H9 (cell line): ENCODE data around the gene WDR36. TPM values are rescaled to one million over a fixed set of nuclear protein-coding genes. Genes with fewer than 3 reads are reported as not detected.

Source experiments
- DNase-seq: peaks from one replicate; pipeline ENCODE4 v3.0.0-alpha.2; 2017
- H2AFZ ChIP-seq: one replicate; pipeline ENCODE4 v1.6.1; 2013; ENCODE audit warnings: mild to moderate bottlenecking, low read length, control low read depth, moderate library complexity
- H2AK5ac ChIP-seq: 2 replicates; pipeline ENCODE4 v1.6.1; 2013; ENCODE audit warnings: low read length, control low read depth, mixed read lengths; ENCODE audit not compliant: insufficient read length
- H2BK120ac ChIP-seq: one replicate; pipeline ENCODE4 v1.6.1; 2013; ENCODE audit warnings: low read depth, mild to moderate bottlenecking, low read length, control low read depth, inconsistent platforms; ENCODE audit not compliant: poor library complexity, severe bottlenecking
- H2BK12ac ChIP-seq: 2 replicates; pipeline ENCODE4 v1.6.1; 2013; ENCODE audit warnings: low read length, control low read depth, mixed read lengths, low read depth; ENCODE audit not compliant: insufficient read length
- H2BK15ac ChIP-seq: 2 replicates; pipeline ENCODE4 v1.6.1; 2013; ENCODE audit warnings: low read depth, low read length, control low read depth
- H2BK20ac ChIP-seq: one replicate; pipeline ENCODE4 v1.6.1; 2013; ENCODE audit warnings: low read depth, mild to moderate bottlenecking, low read length, control low read depth, inconsistent platforms; ENCODE audit not compliant: poor library complexity, severe bottlenecking
- H2BK5ac ChIP-seq: 2 replicates; pipeline ENCODE4 v1.6.1; 2013; ENCODE audit warnings: low read length, control low read depth, mixed read lengths; ENCODE audit not compliant: insufficient read length
- H3K14ac ChIP-seq: 2 replicates; pipeline ENCODE4 v1.6.1; 2013; ENCODE audit warnings: low read length, control low read depth; ENCODE audit not compliant: insufficient read depth
- H3K18ac ChIP-seq: 2 replicates; pipeline ENCODE4 v1.6.1; 2013; ENCODE audit warnings: low read depth, mild to moderate bottlenecking, mixed read lengths, low read length, control low read depth; ENCODE audit not compliant: insufficient read length
- H3K23ac ChIP-seq: 2 replicates; pipeline ENCODE4 v1.6.1; 2013; ENCODE audit warnings: low read length, control low read depth, mixed read lengths, low read depth; ENCODE audit not compliant: insufficient read length
- H3K23me2 ChIP-seq: 2 replicates; pipeline ENCODE4 v1.6.1; 2013; ENCODE audit warnings: low read depth, mild to moderate bottlenecking, mixed read lengths, low read length, control low read depth; ENCODE audit not compliant: insufficient read length, poor library complexity, severe bottlenecking
- H3K27ac ChIP-seq: 2 replicates; pipeline ENCODE4 v1.5.1; 2013; ENCODE audit warnings: low read length, control low read depth, mixed read lengths, low read depth; ENCODE audit not compliant: insufficient read length
- H3K27me3 ChIP-seq: 2 replicates; pipeline ENCODE4 v1.6.1; 2013; ENCODE audit warnings: low read length, control low read depth, inconsistent platforms; ENCODE audit not compliant: insufficient read depth
- H3K4ac ChIP-seq: 2 replicates; pipeline ENCODE4 v1.6.1; 2013; ENCODE audit warnings: low read depth, mild to moderate bottlenecking, control low read depth, inconsistent platforms, low read length, moderate library complexity
- H3K4me1 ChIP-seq: 2 replicates; pipeline ENCODE4 v1.6.1; 2013; ENCODE audit warnings: low read length, control low read depth, inconsistent platforms; ENCODE audit not compliant: insufficient read depth
- H3K4me2 ChIP-seq: 2 replicates; pipeline ENCODE4 v1.6.1; 2013; ENCODE audit warnings: low read length, control low read depth, mixed read lengths; ENCODE audit not compliant: insufficient read length, insufficient read depth
- H3K56ac ChIP-seq: 2 replicates; pipeline ENCODE4 v1.6.1; 2013; ENCODE audit warnings: low read depth, mild to moderate bottlenecking, mixed read lengths, low read length, control low read depth; ENCODE audit not compliant: insufficient read length
- H3K79me1 ChIP-seq: 2 replicates; pipeline ENCODE4 v1.6.1; 2013; ENCODE audit warnings: low read depth, mild to moderate bottlenecking, moderate library complexity, low read length, control low read depth, inconsistent platforms; ENCODE audit not compliant: insufficient read depth, poor library complexity, severe bottlenecking
- H3K79me2 ChIP-seq: 2 replicates; pipeline ENCODE4 v1.6.1; 2013; ENCODE audit warnings: low read length, control low read depth, inconsistent platforms; ENCODE audit not compliant: insufficient read depth
- H3K9ac ChIP-seq: 2 replicates; pipeline ENCODE4 v1.6.1; 2013; ENCODE audit warnings: low read length, control low read depth, mixed read lengths; ENCODE audit not compliant: insufficient read length; ENCODE audit errors: extremely low read depth
- H3K9me3 ChIP-seq: one replicate; pipeline ENCODE4 v1.6.1; 2013; ENCODE audit warnings: low read depth, low read length, inconsistent platforms; ENCODE audit not compliant: control insufficient read depth
- H3T11ph ChIP-seq: one replicate; pipeline ENCODE4 v1.6.1; 2013; ENCODE audit warnings: mild to moderate bottlenecking, low read length, control low read depth, inconsistent platforms
- H4K20me1 ChIP-seq: one replicate; pipeline ENCODE4 v1.6.1; 2013; ENCODE audit not compliant: control insufficient read depth, insufficient read length, insufficient read depth
- H4K5ac ChIP-seq: 2 replicates; pipeline ENCODE4 v1.6.1; 2013; ENCODE audit warnings: low read depth, mild to moderate bottlenecking, mixed read lengths, low read length, control low read depth; ENCODE audit not compliant: insufficient read length
- H4K8ac ChIP-seq: replicated peaks from 2 replicates; pipeline ENCODE4 v1.6.1; 2013; ENCODE audit warnings: low read length, control low read depth, mixed read lengths, low read depth; ENCODE audit not compliant: insufficient read length
- H4K91ac ChIP-seq: 2 replicates; pipeline ENCODE4 v1.6.1; 2013; ENCODE audit warnings: low read depth, mild to moderate bottlenecking, moderate library complexity, mixed read lengths, low read length, control low read depth; ENCODE audit not compliant: insufficient read length
- H3K27ac Mint-ChIP-seq, 3 experiments: 2 replicates in 2 of 3; 3 replicates in 1 of 3; pipeline ENCODE4 v1.8.0; 2020 to 2021; ENCODE audit warnings: mixed read lengths in 3 of 3, mild to moderate bottlenecking in 1 of 3, moderate library complexity in 1 of 3
- H3K27me3 Mint-ChIP-seq: 2 replicates; pipeline ENCODE4 v1.8.0; 2021; ENCODE audit warnings: low read depth, mild to moderate bottlenecking, moderate library complexity, mixed read lengths
- H3K36me3 Mint-ChIP-seq, 3 experiments: 2 replicates in 2 of 3; 3 replicates in 1 of 3; pipeline ENCODE4 v1.8.0; 2020 to 2021; ENCODE audit warnings: low read depth in 3 of 3, mixed read lengths in 3 of 3; ENCODE audit not compliant: insufficient read depth in 1 of 3
- H3K4me1 Mint-ChIP-seq, 2 experiments: 2 replicates each; pipeline ENCODE4 v1.8.0; 2020; ENCODE audit warnings: mixed read lengths in 2 of 2
- H3K4me3 Mint-ChIP-seq, 2 experiments: 2 replicates in 1 of 2; 3 replicates in 1 of 2; pipeline ENCODE4 v1.8.0; 2020 to 2021; ENCODE audit warnings: mild to moderate bottlenecking in 2 of 2, mixed read lengths in 2 of 2, moderate library complexity in 1 of 2
- H3K9me3 Mint-ChIP-seq, 2 experiments: 2 replicates in 1 of 2; 3 replicates in 1 of 2; pipeline ENCODE4 v1.8.0; 2020; ENCODE audit warnings: mild to moderate bottlenecking in 2 of 2, mixed read lengths in 2 of 2, moderate library complexity in 1 of 2
- WGBS: extraction: QIAGEN DNeasy Blood & Tissue Kit; methylation state at CpG from one replicate; pipeline ENCODE4 v1.1.7; 2013; ENCODE audit warnings: missing lambda C conversion rate, low lambda C conversion rate, mixed read lengths; ENCODE audit not compliant: insufficient read length; ENCODE audit errors: extremely low coverage; 5-methylcytosine and 5-hydroxymethylcytosine counted together
- total RNA-seq: library from RNA; stranded (reverse); gene quantifications from 2 replicates; pipeline ENCODE4 v1.2.1, GENCODE V29; 2021
- TF ChIP-seq, protein P1 (sequence below): fragments of 200-600 bp; sonication (generic); conservative IDR thresholded peaks from 3 replicates; pipeline ENCODE4 v1.8.0; 2021; ENCODE audit warnings: antibody characterized with exemption, mild to moderate bottlenecking

Gene WDR36
- total RNA-seq, 1 experiment from 2014 or later, result 42.0 TPM

DNA sequence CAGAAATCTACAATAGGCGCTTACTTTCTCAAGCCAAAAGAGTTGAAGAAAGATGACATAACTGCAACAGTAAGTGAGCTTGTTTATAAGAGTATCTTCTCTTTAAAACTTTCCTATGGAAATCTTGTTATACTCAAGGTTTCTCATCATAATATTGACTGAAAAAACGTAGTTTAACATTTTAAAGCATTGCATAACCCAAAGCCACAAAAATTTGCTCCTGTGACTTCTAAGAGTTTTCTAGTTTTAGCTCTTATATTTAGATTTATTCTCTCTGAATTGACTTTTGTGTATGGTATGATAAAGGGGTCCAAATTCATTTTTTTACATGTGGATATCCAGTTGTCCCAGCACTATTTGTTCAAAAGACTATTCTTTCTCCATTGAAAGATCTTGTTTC is 15.2 kb downstream of the WDR36 start:
- Histone ChIP-seq H3K4ac (no peak overlapping the region), H3K27me3 (no peaks in the 10 kb centered on the region), H3K23ac (no peak overlapping the region), H3K79me2 (no peaks in the 10 kb centered on the region), H2AK5ac (no peak overlapping the region), H4K8ac (no peak overlapping the region), H2BK5ac (no peak overlapping the region), H3T11ph (no peak overlapping the region), H3K56ac (no peak overlapping the region), H3K9ac (no peak overlapping the region), H3K18ac (no peak overlapping the region), H3K27ac (no peak overlapping the region), H3K14ac (no peak overlapping the region), H4K5ac (no peak overlapping the region), H4K91ac (no peak overlapping the region), H2AFZ (no peak overlapping the region), H3K79me1 (no peaks in the 10 kb centered on the region), H2BK20ac (no peak overlapping the region), H2BK15ac (no peak overlapping the region), H3K4me1 (no peaks in the 10 kb centered on the region), H3K4me2 (no peak overlapping the region), H2BK12ac (no peak overlapping the region), H3K23me2 (no peaks in the 10 kb centered on the region), H4K20me1 (no peaks in the 10 kb centered on the region), H3K9me3 (no peaks in the 10 kb centered on the region), H2BK120ac (no peak overlapping the region)
- TF ChIP-seq, protein P1, sequence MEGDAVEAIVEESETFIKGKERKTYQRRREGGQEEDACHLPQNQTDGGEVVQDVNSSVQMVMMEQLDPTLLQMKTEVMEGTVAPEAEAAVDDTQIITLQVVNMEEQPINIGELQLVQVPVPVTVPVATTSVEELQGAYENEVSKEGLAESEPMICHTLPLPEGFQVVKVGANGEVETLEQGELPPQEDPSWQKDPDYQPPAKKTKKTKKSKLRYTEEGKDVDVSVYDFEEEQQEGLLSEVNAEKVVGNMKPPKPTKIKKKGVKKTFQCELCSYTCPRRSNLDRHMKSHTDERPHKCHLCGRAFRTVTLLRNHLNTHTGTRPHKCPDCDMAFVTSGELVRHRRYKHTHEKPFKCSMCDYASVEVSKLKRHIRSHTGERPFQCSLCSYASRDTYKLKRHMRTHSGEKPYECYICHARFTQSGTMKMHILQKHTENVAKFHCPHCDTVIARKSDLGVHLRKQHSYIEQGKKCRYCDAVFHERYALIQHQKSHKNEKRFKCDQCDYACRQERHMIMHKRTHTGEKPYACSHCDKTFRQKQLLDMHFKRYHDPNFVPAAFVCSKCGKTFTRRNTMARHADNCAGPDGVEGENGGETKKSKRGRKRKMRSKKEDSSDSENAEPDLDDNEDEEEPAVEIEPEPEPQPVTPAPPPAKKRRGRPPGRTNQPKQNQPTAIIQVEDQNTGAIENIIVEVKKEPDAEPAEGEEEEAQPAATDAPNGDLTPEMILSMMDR, result no peak
- Mint-ChIP-seq H3K27me3 (no peaks in the 10 kb centered on the region), H3K36me3 (peaks cover 17 to 77% (median 57%) of the 10 kb centered on the region in 3 experiments; a peak in 6 of 7 replicates), H3K9me3 (no peaks in the 10 kb centered on the region), H3K27ac (no peak overlapping the region), H3K4me3 (no peak overlapping the region), H3K4me1 (no peaks in the 10 kb centered on the region)
- no CpG with 5 or more reads among the region's 2 CpGs for WGBS
- DNase-seq, result no peak
